Ecto neural progenitor cell (in vitro differentiated cells): ENCODE results near the gene RGL2.
"Not testable (repeated sequence)": the region's sequence is repeated elsewhere in the genome, so short reads cannot be mapped to it uniquely, and the experiment has no call there.

Source experiments
- DNase-seq: peaks from one replicate; pipeline ENCODE4 v3.0.0-alpha.2; 2018; ENCODE audit warnings: low spot score

The RGL2 gene

DNA sequence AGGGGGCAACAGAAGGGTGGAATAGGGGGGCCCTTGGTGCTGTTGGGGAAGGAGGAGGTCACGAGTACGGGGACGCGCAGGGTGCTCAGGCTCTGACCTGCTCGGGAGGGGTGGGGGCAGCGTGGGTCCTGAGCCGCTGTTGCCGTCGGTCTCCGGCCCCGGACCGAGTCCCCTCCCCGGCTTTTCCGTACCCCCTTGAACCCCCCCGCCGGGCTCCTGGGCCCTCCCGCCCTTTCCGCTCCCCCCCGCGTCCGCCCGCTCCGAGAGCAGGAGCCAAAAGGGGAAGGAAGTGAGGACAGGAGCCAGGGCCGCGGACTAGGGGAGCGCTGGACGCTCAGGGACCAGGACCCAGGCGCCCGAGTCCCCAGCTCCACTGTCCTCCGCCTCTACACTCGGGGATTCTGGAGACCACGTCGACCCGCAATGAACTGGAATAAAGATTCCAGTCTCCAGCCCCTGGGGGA is at the start of gene RGL2:
TSS of gene RGL2 (minus strand) at position 170 of the 464 bp plus-strand sequence. CDS start 332 bp downstream, outside the sequence.
- no peak for DNase-seq

DNA sequence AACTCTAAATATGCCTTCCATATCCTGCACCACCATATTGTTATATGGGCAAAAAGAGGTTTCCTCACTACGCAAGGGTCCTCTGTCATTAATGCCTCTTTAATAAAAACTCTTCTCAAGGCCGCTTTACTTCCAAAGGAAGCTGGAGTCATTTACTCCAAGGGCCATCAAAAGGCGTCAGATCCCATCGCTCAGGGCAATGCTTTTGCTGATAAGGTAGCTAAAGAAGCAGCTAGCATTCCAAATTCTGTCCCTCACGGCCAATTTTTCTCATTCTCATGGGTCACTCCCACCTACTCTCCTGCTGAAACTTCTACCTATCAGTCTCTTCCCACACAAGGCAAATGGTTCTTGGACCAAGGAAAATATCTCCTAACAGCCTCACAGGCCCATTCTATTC is 49.1 kb upstream of the RGL2 start:
- DNase-seq: no peak

DNA sequence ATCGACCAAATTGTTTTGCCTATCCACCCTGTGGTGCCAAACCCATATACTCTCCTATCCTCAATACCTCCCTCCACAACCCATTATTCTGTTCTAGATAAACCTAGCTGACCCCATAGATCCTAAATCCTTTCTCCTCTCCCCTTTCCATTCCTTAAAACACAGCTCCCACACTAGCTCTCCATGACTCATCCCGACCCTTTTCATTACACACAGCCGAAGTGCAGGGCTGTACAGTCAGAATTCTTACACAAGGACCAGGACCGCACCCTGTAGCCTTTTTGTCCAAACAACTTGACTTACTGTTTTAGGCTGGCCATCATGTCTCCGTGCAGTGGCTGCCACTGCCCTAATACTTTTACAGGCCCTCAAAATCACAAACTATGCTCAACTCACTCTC is 48.2 kb upstream of the RGL2 start:
- not testable (repeated sequence) for DNase-seq

DNA sequence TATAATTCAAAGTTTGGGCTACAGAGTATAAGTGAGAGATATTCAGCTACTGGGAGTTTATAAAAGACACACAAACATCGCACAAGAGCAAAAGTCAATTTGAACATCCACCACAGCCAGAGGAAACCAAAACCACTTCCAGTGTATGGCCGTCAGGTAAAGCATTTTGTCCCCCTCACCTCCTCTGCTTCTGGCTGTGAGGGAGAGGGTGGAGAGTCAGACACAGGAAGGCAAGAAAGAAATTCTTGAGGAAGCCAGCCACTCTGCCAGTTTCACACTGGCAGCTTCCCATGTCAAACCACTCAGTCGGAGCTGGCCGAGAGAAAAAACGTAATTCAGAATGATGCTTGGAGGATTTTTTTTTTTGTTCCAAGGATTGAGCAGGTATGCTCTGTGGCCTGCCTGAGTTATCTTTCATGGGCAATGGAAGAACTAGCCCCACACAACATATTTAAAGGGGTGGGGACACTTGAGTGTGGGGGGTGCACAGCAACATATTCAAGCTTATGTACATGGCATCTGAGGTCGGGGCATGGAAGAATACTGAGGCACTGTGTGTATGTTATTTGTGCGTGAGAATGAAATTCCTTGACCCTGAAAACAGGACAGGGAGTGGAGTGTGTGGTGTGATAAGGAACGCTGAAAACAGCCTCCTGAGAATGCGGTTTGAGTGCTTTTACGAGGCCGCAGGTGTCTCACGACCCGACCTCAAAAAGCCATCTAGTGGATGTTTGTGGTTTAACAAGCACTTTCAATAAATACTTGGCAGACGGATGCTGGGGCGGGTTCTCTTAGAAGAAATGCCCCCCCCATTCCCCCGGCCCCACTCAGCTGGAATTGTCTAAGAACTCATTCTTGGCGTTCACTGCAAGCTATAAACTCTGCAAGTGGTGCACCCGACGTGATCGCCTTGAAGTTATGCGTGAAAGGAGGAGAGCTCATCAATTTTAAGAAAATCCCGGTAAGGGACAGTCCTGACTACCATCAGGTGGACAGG is 46.3 kb upstream of the RGL2 start:
- peak; percentile 64 for DNase-seq

DNA sequence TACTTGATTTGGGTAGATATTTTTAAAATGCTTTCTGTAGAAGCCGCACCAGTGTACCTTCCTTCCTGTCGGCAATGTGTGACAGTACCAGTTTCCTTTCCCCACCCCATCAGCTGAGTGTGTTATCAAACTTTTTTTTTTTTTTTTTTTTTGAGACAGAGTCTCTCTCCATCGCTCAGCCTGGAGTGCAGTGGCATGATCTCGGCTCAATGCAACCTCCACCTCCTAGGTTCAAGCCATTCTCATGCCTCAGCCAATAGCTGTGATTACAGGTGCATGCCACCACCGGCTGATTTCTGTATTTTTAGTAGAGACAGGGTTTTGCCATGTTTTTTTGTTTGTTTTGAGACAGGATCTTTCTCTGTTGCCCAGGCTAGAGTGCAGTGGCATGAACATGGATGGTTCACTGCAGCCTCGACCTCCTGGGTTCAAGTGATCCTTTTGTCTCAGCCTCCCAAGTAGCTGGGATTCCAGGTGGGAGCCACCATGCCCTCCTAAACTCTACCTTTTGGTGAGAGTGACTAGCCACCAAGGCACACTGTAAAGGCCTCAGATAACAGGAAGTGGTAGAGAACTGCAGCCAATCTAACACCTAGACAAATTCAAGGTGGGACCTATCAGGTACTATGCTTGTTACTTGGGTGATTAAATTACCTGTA is 45.3 kb upstream of the RGL2 start:
- no peak for DNase-seq

- DNase-seq: not testable (repeated sequence)
Observed at GRCh38 chr6:33343606-33343952, 44.8 kb upstream of the RGL2 start.

GRCh38 chr6:33339193-33339592 is 40.5 kb upstream of the RGL2 start:
- DNase-seq: no peak

DNA sequence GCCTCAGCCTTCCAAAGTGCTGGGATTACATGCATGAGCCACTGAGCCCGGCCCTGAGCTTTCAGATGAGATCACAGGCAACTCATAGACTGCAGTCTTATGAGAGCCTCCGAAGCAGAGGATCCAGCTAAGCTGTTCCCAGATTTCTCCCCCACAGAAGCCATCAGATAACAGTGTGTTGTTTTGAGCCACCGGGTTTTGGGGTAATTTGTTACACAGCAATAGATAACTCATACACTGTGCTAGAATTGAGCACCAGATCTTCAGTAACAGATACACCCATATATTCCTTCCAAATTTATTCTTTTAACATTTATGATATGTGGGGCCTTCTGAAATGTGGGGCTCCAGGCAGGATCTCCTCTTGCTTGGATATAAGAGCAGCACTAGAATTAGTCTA is 37.8 kb upstream of the RGL2 start:
- DNase-seq: no peak

DNA sequence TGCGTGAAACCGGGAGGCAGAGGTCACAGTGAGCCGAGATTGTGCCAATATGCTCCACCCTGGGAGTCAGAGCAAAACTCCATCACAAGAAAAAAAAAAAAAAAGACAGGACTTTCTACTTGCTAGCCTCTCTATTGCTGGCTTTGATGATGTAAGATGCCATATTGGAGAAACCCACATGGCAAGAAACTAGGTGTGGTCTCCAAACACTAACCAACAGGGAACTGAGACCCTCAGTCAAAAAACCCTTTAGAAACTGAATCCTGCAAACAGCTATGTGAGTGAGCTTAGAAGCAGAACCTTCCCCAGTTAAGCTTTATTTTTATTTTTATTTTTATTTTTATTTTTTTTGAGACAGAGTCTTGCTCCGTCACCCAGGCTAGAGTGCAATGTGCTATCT is 37.2 kb upstream of the RGL2 start:
- no peak for DNase-seq

GRCh38 chr6:33333666-33334065 is 34.9 kb upstream of the RGL2 start:
- DNase-seq: no peak

GRCh38 chr6:33330736-33331135 is 32.0 kb upstream of the RGL2 start:
- DNase-seq: no peak

DNA sequence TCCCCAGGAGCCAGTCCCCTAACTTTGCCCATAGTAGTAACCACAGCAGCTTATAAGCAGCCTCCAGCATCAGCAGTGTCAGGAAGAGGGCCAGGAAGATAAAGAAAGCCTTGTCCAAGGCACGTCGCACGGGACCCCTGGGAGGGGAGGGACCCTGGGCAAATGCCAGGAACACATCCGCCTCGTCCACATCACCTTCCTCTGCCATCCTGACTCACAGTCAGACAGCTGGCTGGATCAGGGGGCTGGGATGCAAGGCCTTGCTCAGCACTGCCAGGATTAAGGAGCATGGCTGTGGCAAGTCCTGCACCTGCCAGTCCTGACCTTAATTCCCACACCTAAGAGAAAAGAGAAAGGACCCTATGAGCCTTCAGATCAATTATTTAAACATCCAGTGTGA is 30.3 kb upstream of the RGL2 start:
- DNase-seq: no peak

DNA sequence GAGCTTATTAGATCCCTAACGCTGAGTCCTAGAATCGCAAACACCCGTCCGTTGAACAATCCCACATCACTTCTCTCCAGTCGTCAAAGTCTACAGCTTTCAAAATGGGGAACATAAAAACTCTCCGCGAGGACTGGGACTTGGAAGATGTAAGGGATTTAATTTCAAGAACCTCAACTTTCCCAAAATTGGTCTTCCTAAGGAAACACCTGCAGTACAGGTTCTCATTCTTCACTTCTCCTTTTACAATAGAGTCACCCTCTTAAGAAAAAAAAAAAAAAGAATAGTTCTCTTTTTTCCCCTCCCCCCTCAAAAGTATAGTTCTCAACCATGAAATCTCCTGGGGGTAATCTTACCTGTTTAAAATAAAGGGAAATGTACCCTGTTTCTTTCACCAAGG is 25.4 kb upstream of the RGL2 start:
- DNase-seq: no peak

DNA sequence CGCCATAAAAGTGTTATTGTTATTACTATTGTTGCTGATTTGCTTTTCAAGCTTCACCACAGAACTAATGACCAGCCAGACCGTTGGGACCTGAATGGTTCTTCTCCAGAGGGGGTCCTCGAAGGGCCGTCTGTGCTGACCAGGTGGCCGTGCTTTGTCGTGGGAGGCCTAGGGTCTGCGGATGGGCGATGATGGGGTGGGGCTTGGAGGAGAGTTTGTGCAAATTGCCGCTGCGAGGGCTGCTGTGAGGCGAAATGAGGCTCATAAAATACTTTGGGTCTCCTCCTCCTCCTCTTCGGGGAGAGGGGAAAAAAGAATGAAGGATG is 24.8 kb upstream of the RGL2 start:
- DNase-seq: no peak

DNA sequence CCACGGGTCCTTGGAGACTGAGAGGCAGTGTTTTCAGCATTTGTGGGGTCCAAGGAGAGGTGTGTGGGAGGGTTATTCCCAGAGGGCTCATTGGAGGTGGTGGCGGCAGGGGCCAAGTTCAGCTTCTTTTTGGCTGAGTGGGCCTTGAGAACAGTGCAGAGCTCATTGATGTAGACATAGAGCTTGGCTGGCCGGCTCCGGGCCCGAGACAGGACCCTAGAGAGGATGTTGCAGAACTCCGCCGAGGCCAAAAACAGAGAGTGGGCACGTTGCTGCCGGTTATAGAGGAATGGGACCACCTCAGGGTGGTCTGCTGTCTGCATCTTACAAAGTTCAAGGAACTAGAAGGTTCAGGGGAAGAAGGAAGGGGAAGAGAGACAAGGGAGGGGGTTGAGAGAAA is 22.5 kb upstream of the RGL2 start:
- no peak for DNase-seq

DNA sequence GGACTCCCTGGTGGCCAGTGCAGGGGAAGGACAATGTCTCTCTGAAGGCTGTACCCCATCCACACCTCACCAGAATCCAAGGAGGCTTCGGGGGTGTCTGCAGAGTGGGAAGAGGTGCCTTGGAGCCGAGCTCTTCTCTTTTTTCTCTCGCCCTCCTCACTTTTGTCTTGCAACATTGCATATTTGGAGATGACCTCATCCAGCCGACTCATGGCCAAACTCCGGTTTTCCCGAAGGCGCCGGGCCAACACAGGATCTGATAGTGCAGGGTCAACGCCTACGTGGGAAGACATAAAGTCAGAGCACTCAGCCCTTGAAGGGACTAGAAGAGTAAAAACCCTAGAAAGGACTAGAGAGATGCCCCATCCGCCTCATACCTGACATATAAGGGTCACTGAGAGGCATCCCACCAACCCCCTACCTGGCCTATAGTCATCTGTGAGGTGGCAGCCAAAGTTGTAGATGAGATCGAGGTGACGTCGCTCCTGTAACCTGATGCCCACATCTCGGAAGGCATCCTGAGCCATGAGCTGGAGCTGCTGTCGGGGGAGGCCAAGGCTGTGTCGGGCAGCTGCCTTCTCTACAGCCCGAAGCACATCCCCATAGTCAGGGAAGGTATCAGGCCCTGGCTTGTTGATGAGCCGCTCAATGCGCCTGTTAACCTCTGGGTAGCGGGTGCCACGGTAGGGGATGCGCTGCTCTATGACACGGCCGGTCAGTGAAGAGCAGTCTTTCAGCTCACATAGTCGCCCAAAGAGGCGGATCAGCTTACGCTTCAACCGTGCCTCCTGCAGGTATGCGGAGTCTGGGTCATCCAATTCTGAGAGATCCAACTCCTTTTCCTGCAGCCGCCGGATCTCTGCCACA is 21.8 kb upstream of the RGL2 start:
- no peak for DNase-seq

- no peak for DNase-seq
Observed at GRCh38 chr6:33319939-33320314, 21.2 kb upstream of the RGL2 start.

DNA sequence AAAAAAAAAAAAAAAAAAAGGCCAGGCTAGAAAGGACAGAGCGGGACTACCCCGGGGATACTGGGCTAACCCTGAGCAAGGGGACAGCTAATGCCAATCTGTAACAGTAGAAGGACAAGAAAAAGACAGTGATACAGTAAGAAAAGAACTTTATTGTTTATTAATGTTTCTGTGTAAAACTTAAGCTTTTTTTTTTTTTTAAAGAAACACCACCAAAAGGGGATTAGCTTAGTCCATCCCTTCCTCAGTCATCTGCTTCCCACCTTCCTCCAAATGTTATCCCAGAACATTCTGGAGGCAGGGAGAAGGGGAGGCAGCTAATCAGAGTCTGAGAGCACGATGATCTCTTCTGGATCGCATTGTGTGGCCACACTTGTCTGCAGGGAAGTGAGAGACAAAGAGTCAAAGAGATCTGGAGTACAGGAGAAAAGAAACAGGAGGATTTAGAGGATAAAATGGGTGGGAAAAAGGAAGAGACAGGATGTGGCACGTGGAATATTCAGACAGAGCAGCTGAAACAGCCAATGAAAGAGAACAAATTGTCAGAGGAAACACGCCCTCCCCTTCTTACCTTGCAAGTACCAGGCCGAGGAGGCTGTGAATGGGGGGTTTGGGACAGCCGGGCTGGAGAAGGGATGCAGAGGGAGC is 19.8 kb upstream of the RGL2 start:
- no peak for DNase-seq

DNA sequence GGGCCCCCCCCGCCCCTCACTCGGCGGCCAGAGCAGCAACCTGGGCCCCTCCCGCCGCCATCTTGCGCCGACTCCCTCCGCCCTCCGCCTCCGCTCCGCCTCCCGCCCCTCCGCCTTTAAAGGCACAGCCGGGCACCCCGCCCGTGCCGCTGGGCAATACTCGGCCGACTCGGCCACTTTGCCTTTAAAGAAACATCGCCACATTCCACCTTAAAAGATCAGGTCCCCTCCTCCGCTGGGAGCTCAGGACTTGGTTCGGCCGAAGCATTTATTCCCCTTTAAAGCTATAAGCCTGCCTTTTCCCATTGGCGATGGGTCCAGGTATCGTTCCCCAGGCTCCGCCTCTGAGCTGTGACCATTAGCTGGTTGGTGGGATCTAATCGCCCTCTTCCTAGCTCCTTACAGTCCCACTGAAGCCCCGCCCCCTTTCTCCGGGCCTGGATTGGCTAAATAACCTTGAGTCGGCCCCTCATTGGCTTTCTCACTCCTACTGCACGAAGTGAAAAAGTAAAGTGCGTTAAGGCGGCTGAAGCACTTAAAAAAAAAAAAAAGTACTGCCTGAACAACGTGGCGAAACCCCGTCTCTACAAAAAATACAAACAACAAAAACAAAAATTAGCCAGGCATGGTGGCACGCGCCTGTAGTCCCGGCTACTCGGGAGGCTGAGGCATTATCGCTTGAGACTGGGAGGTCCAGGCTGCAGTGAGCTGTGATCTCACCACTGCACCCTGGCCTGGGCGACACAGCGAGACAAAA is 19.1 kb upstream of the RGL2 start, which contains the start of gene ZBTB22:
TSS of gene ZBTB22 (minus strand) at position 76 of the 757 bp plus-strand sequence. CDS start 828 bp downstream, outside the sequence.
- peak; percentile 96 for DNase-seq

DNA sequence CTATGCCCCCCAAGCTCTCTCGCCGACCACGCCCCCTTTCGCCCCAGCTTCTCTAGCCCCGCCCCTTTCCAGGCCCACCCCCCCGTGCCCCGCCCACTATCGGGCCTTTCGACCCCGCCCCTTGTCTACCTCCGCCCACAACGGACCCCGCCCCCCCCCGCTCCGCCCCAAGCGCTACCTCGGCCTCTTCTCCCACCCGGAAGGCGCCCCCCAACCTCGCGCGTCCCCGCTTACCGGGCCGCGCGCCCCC is 18.6 kb upstream of the RGL2 start:
- no peak for DNase-seq
